ENCODE data around the gene ZC3H15.
A peak's percentile ranks its signal among the peaks of the same experiment; 100 is the strongest.
"Not testable (repeated sequence)": the region's sequence is repeated elsewhere in the genome, so short reads cannot be mapped to it uniquely, and the experiment has no call there.

ZC3H15 gene

DNA sequence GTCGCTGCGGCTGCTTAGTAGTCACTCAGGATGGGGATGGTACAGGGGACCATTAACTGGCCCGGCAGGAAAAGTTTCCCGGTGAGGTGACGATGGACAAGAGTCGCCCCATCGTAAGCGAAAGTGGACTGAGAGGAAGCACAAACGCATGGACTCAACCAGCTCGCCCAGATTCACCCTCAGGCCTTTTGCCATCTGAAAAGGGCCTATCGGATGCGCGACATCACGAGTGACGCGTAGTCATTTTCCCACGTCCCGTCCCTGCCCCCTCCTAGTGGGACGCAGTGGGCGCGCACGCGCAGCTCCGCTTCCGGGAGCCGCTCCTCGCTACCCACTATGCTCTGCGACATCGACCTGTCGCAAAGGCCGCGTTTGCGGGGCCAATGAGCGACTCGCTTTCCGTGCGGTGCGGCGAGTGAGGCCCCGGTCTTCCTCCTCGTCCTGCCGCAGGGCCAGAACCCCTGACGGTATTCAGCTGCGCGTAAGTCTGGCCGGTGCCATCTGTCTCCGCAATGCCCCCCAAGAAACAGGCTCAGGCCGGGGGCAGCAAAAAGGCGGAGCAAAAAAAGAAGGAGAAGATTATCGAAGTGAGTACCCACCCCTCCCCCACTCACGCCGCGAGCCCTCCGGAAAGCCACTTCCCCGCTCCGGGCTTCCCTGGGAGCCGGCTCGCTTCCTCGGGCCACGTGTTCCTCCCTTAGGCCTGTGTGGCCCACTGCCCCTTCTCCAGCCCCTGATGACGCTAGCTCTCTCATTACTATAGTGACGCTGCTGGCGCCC lies at the start of gene ZC3H15:
ZC3H15 (plus strand) TSS at position 390 of the 780 bp plus-strand sequence; CDS start at position 513, 123 bp downstream.
- DNase-seq (ENCODE audit: low spot score): peak; percentile 98

DNA sequence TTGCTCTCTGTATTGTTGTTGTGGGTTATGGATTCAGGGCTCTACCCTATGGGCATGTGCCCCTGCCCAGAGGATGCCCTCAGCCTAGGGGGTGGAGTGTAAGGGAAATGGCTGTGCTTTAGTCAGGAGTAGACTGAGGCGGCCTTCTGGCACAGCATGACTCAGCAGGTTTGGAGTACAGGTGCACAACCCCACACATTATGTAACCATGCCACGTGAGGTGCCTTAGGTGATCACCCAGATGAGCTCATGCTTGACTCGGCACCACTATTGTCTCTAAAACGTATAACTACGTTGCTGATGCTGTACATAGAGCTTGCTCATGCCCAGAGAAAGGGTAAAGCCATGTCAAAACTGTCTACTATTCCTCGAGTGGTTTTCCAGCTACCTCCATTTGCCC lies 48.3 kb upstream of the ZC3H15 start:
- no peak for DNase-seq (ENCODE audit: low spot score)

DNA sequence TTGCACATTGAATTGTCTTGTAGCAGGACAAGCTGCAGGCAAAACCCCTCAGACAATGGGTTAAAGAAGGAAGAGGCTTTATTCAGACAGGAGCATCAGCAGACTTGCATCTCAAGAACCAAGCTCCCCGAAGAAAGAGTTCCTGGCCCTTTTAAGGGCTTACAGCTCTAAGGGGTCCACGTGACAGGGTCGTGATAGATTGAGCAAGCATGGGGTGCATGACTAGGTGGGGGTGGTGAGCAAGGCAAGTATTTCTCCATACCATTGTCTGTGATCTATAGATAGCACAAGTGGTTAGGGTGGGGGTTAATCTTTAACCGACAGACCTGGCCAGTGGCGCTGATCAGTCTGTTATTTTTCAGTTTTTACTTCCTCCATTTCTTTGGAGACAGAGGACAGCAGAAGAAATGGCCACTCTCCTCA lies 46.4 kb upstream of the ZC3H15 start:
- not testable (repeated sequence) for DNase-seq (ENCODE audit: low spot score)

DNA sequence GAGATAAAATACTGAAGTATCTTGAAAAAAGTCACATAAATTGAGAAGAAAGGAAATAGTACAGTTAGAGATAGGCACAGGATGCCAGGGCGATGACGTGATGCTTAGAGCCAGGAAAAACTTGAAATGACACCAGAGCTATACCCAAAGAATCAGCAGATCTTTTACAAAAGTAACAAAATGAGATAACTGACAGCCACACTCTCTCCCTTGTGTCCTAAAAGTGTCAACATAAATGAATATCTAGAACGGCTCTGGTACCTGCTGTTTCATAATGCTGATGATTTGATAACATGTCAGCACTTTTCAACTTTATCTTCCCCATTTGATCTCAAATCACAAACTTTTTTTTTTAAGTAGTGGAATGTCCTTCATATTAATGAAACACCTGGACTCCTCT lies 45.6 kb upstream of the ZC3H15 start:
- DNase-seq (ENCODE audit: low spot score): no peak

DNA sequence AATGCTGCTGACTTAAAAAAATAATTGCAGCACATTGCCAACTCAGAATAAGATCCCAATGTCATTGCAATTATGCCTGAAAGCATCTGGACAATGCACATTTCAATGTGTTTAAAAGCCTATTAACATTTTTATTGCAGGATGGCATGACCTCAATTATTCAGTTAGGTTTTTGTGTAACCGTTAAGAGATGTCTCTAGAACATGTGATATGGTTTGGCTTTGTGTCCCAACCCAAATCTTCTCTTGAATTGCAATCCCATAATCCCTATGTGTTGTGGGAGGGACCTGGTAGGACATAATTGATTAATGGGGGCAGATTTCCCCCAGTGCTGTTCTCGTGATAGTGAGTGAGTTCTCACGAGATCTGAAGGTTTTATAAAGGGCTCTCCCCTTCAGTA lies 43.2 kb upstream of the ZC3H15 start:
- no peak for DNase-seq (ENCODE audit: low spot score)

DNA sequence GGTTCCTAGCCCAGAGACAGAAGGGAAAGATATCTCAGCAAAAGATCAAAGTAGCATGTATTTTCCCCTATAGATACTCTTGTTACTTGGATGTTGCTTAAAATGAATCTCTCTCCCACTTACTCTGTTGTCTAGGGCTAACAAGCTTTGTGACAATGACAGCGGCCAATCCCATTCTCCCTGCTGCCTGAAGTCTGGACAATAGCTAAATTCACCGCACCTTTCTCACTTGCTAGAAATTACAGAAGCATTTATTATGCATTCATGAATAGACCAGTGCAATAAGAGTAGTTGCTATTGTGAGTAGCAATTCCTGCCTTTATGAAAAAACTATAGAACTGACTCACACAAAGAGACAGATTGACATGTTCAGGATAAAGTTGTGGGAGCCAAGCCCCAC lies 42.2 kb upstream of the ZC3H15 start:
- DNase-seq (ENCODE audit: low spot score): no peak

DNA sequence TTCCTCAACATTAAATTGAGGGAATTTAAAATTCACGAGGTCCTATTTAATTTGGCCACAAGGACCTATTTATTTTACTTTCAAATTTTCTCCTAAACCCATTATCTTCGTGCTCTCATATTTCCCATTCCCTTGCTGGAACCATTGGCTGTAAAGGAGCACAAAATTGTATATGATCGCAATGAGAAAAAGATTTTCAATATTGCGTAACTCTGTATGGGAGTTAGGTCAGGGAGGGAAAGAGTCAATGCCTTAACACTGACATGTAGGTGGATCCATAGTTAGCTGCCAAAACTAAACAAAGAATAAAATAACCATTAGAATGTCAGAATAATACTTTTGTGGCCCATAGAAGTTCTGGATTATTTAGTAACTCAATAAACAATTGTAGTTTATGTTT lies 40.6 kb upstream of the ZC3H15 start:
- no peak for DNase-seq (ENCODE audit: low spot score)

DNA sequence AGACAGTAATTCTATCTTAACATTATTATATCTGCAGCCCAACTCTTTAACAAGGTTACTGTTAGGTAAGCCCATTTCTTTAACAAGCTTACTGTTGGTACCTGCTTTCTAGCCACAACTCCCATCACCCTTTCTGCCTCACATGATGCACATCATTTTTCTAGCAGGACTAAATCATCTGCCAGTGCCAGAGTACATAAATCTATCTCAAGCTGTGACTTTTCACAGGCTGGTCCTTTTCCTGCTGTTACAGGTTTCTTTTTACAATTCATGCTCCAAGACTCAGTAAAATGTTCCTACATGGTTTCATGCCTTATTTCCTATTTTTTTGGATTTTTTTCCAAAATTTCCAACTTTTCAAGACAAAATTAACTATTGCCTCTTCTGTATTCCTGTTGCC lies 30.4 kb upstream of the ZC3H15 start:
- DNase-seq (ENCODE audit: low spot score): no peak

DNA sequence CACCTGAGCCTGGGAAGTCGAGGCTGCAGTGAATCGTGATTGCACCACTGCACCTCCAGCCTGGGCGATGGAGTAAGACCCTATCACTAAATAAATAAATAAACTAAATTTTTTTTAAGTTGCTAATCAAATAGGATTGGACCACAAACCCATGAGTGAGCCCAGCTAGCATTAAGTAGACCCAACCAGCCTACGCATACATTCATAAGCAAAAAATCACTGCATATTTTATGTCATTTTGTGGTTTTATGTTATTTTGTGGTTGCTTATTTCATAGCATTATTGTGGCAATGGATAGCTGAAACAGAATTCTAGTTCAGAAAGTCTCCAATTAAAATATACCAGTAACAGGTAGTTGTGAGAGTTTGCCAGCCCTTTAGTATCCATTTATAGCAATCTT lies 29.1 kb upstream of the ZC3H15 start:
- no peak for DNase-seq (ENCODE audit: low spot score)

DNA sequence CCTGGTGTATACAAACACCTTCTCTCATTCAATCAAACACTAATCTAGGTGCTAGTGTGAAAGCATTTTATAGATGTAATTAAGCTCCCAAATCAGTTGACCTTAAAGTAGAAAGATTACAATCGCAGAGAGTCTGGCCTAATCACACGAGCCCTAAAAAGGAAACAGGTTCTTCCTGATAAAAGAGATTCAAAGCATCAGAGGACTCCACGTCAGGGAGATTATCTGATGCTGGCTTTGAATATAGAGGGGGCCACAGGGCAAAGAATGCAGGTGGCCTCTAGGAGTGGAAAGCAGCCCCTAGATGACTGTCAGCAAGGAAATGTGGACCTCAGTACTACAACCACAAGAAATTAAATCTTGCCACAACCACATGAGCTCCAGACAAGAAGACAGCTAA lies 28.2 kb upstream of the ZC3H15 start:
- no peak for DNase-seq (ENCODE audit: low spot score)

DNA sequence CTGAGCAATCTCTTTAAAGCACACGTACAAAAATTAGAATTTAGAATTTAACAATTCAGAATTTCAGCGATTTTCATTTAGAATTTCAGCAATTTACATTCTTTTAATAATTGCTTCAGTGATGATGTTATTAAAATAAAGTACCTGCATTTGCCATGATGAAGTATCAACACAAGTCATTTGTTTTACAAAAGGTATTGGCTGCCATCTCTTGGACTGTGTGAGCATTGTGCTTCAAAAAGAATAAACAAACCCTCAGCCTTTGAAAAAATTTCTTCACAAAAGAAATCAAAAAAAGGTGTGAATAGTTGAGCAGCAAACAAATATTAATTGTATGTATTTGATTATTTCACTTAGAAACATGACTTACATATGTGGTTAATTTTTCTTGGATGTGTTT lies 27.1 kb upstream of the ZC3H15 start:
- peak; percentile 31 for DNase-seq (ENCODE audit: low spot score)

DNA sequence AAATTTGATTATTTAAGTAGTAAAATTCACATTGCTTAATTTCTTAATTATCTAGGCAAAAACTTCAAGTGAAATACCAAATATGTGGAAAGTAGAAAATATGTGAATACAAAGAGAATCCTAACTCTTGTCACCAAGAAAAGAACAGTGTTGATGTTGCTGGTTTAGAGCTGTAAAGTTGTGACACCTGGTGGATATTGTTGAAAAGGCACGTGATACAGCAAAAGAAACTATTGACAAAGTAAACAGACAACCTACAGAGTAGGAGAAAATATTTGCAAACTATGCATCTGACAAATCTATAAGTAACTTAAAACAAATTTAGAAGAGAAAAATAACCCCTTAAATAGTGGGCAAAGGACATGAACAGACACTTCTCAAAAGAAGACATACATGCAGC lies 25.6 kb upstream of the ZC3H15 start:
- peak; percentile 53 for DNase-seq (ENCODE audit: low spot score)

DNA sequence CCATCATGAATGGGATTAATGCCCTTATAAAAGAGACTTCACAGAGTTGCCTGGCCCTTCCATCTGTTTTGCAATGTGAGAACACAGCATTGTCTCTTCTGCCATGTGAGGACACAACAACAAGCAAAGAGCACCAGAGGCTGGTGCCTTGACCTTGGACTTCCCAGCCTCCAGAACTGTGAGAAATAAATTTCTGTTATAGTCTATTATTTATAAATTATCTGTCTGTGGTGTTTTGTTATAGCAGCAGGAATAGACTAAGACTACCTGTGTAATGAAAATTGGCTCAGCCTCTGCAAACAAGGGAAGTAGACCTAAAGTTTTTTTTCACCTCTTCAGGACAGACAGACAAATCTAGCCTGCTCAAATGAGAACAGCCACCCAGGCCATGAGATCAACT lies 19.3 kb upstream of the ZC3H15 start:
- DNase-seq (ENCODE audit: low spot score): no peak

DNA sequence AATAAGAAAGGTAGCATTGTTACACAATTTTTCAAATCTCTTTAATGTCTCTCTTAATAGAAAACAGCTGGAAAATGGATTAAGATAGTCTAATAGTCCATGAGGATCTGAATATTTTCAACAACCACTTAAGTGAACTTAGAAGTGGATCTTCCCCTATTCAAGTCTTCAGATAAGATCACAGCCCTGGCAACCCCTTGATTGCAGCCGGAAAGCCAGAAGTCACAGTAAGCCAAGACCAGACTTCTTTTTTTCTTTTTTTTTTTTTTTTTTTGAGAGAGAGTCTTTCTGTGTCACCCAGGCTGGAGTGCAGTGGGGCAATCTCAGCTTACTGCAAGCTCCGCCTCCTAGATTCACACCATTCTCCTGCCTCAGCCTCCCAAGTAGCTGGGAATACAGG lies 18.6 kb upstream of the ZC3H15 start:
- no peak for DNase-seq (ENCODE audit: low spot score)

DNA sequence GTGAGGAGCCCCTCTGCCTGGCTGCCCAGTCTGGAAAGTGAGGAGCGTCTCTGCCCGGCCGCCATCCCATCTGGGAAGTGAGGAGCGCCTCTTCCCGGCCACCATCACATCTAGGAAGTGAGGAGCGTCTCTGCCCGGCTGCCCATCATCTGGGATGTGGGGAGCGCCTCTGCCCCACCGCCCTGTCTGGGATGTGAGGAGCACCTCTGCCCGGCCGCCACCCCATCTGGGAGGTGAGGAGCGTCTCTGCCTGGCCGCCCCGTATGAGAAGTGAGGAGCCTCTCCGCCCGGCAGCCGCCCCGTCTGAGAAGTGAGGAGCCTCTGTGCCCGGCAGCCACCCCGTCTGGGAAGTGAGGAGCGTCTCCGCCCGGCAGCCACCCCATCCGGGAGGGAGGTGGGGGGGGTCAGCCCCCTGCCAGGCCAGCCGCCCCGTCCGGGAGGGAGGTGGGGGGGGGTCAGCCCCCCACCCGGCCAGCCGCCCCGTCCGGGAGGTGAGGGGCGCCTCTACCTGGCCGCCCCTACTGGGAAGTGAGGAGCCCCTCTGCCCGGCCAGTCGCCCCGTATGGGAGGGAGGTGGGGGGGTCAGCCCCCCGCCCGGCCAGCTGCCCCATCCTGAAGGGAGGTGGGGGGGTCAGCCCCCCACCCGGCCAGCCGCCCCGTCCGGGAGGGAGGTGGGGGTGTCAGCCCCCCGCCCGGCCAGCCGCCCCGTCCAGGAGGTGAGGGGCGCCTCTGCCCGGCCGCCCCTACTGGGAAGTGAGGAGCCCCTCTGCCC lies 13.2 kb upstream of the ZC3H15 start:
- DNase-seq (ENCODE audit: low spot score): not testable (repeated sequence)

DNA sequence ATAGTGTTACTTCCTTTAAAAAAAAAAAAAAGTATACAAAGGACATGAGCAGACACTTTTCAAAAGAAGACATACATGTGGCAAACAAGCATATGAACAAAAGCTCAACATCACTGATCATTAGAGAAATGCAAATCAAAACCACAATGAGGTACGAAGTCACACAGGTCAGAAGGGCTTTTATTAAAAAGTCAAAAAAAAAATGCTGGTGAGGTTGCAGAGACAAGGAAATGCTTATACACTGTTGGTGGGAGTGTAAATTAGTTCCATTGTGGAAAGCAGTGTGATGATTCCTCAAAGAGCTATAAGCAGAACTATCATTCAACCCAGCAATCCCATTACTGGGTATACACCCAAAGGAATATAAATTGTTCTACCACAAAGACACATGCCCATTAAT lies 11.8 kb upstream of the ZC3H15 start:
- not testable (repeated sequence) for DNase-seq (ENCODE audit: low spot score)

DNA sequence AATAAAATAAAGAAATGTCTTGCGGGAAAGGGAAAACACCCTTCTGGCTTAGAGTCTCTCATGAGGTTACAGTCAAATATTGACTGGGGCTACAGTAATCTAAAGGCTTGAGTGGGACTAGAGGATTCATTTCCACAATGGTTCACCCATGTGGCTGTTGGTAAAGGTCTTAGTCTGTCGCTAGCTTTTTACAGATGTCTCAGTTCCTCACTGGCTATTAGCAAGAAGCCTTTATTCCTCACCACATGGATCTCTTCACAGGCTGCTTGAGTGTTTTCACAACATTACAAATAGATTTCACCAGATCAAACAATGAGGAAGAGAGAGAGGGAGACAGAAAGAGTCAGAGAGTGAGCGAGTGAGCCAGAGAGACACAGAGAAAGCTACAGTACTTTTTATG lies 8.3 kb upstream of the ZC3H15 start:
- DNase-seq (ENCODE audit: low spot score): no peak

DNA sequence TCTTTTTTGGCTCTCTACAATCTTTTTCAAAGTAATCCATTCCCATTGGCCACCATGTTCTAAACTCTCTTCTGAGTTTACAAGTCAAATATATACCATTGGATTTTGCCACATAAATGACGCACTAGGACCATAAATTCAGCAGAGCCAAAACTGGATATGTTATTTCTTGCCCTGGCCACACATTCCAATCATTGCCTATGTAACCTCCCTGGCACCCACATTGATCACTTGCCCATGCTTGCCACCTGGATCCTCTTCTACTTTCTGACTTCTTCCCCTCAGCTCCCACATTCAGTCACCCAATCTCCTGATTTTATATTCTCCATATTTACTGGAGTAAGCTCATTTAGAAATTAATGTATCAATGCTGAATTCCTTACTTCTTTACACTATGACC lies 5.1 kb upstream of the ZC3H15 start:
- DNase-seq (ENCODE audit: low spot score): no peak

DNA sequence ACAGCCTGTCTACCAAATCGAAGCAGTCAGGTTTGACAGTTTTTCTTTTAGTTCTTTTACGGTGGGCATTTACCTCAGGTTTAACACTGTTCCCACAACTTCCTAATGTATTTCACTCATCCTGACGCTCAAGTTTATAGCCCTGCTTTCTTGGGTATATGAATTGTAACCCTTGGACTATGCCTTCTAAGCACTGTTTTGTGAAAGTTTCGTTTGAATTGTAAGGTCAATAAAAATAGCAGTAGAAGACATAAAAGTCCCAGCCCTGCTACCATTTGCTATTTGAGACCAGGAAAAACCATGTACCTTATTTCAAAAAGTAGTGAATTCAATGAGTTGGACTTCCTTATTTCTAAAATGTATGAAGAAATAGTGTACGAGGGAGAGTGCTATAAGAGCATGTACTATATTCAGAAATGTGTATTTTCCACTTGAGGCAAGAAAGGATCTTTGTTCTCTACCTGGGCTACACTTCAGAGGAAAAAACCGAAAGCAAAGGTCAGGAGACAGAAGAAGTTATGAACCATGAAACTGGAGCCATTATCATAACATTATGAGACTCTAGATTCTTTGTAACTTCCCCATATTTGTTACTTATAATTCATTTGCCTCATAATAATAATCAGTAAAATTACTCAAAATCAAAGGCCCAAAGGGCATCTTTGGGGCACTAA lies 1.9 kb upstream of the ZC3H15 start:
- peak; percentile 28 for DNase-seq (ENCODE audit: low spot score)

DNA sequence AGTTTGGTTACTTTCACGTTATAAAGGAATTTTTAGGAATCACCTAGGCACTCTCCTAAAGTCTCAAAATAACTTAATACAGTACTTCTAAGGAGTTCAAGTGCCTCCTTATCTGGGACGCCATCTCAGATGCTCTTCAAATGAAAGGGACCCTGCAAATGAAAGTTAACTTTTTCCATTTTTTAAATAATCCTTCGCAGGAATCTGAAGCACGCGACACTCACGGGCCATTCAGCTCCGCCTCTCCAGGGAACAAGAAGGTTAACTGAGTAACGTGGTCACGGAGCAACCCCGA lies 537 bp upstream of the ZC3H15 start:
- DNase-seq (ENCODE audit: low spot score): no peak

DNA sequence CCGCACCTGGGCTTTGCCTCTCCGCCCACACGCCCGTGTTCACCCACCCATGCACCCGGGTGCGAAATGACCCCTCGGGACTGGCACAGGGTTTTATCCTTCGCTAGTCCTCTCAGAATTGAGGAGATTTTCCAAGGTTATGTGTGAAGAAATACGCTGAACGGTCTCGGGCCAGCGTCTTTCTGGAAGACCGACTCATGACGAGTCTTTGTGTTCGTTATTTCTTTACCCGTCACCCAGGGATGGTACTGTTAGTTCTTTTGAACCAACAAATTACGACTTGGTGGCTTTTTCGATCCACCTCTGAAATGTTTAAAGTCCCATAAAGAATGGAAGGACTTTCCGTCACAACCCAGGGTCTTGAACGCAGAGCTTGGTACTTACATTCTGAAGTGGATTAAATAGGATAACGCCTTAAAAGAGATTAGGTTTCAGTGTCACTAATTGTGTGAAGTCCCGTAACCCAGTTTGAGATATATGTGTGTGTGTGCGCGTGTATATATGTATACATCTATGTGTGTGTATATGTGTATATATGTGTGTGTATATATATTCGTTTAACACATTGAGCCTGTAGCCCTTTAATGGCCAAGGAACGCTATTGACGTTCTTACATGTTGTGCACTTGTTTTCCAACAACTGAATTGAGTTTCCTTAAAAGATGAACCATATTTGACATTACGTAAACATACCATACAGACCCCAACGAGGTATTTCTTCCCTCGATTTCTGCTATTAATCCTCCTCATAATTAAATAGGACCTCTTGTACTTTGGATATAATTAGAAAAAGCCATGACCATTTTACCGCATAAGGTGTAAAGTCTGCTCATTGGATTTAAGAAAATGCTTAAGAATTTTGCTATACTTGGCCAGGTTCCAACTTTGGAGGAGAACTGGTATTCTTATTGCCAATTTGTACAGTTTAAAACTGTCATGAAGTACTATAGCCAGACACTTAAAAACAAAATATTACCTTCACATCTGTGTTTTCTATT lies 889 bp downstream of the ZC3H15 start:
- DNase-seq (ENCODE audit: low spot score): peak; percentile 93

DNA sequence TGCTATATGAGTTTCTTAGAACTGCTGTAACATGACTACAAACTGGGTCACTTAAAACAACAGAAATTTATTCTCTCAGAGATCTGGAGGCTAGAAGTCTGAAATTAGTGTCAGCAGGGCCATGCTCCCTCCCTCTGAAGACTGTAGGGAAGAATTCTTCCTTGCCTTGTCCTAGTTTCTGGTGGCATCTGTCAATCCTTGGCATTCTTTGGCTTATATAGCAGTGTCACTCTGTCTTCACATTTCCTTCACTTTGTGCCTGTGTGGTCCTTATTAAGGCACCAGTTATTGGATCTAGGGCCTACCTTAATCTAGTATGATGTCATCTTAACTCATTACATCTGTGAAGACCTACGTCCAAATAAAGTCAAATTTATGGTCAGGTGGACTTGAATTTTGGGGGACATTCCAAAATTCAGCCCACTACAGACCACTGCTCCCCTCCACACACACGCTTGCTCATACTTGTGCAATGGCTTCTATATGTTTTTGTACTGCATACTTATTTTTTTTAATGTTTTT lies 7.6 kb downstream of the ZC3H15 start:
- DNase-seq (ENCODE audit: low spot score): no peak
